Peyer's patch (tissue), 4 donors: ENCODE measurements around the gene SRRM4. TPM values are rescaled to one million over a fixed set of nuclear protein-coding genes. Genes with fewer than 3 reads are reported as not detected.

Source experiments
- DNase-seq, 3 donors: peaks; one replicate each; pipeline ENCODE4 v3.0.0-alpha.2; 2017 to 2019
- H3K27ac ChIP-seq, 4 donors: fragments of 200-600 bp; sonication (generic); one replicate each; pipeline ENCODE4 v1.5.1; 2016 to 2019
- H3K27me3 ChIP-seq, 2 donors: fragments of 200-600 bp; sonication (generic); one replicate each; pipeline ENCODE4 v1.5.1; 2019
- H3K36me3 ChIP-seq, 3 donors: fragments of 200-600 bp; sonication (generic); one replicate each; pipeline ENCODE4 v1.5.1; 2016 to 2019
- H3K4me1 ChIP-seq, 4 donors: fragments of 200-600 bp; sonication (generic); one replicate each; pipeline ENCODE4 v1.5.1; 2016 to 2019
- H3K4me3 ChIP-seq, 4 donors: fragments of 200-600 bp; sonication (generic); 1 replicate in 3 of 4; 2 replicates in 1 of 4; pipeline ENCODE4 v1.5.1; 2016 to 2019; ENCODE audit warnings: mild to moderate bottlenecking in 1 of 4
- H3K9me3 ChIP-seq, 4 donors: fragments of 200-600 bp; sonication (generic); one replicate each; pipeline ENCODE4 v1.5.1; 2016 to 2019; ENCODE audit warnings: mild to moderate bottlenecking in 1 of 4
- CTCF ChIP-seq, 6 experiments: fragments of 450-650 bp in 4 of 6; fragments of 200-600 bp in 2 of 6; sonication (generic) in 1 of 6; IDR thresholded peaks; one replicate each; pipeline ENCODE4 v1.5.1; 2017 to 2019; ENCODE audit warnings: antibody characterized with exemption in 6 of 6, mild to moderate bottlenecking in 3 of 6, moderate library complexity in 1 of 6
- POLR2A ChIP-seq, 2 donors: fragments of 450-650 bp; IDR thresholded peaks; one replicate each; pipeline ENCODE4 v1.5.1; 2017; ENCODE audit warnings: antibody characterized with exemption in 2 of 2, mild to moderate bottlenecking in 2 of 2, moderate library complexity in 2 of 2
- total RNA-seq, 4 donors: library from RNA; depleted of rRNA; stranded (reverse); fragments of >200 nt; gene quantifications; one replicate each; pipeline ENCODE4 v1.1.0, GENCODE V29; 2016

Gene SRRM4
- total RNA-seq, 4 donors from 2014 or later: not detected

GRCh38 chr12:119204131-119204530 is 222.8 kb downstream of the SRRM4 start:
- DNase-seq: no peak
- Histone ChIP-seq H3K27me3 (no peaks in the 10 kb centered on the region), H3K4me3 (no peak overlapping the region), H3K27ac (peak overlapping the region in 2 of 4 donors; percentile 7 to 8), H3K36me3 (no peaks in the 10 kb centered on the region), H3K4me1 (no peaks in the 10 kb centered on the region), H3K9me3 (no peaks in the 10 kb centered on the region)
- TF ChIP-seq CTCF (IDR thresholded peaks at IDR 0.05) (no peak), POLR2A (IDR thresholded peaks at IDR 0.05) (no peak)

- H3K36me3 ChIP-seq: no peaks in the 10 kb centered on the region
- no peaks in the 10 kb centered on the region for H3K27me3 ChIP-seq
- no peaks in the 10 kb centered on the region for H3K9me3 ChIP-seq
- TF ChIP-seq CTCF (IDR thresholded peaks at IDR 0.05) (no peak), POLR2A (IDR thresholded peaks at IDR 0.05) (no peak)
- no peak overlapping the region for H3K4me3 ChIP-seq
- DNase-seq: no peak
- no peaks in the 10 kb centered on the region for H3K4me1 ChIP-seq
- peak overlapping the region in 2 of 4 donors; percentile 7 to 8 for H3K27ac ChIP-seq
Observed at GRCh38 chr12:119204671-119205285, 223.4 kb downstream of the SRRM4 start.

- Histone ChIP-seq H3K27ac (peak overlapping the region in 1 of 4 donors; percentile 47), H3K27me3 (no peaks in the 10 kb centered on the region), H3K36me3 (no peaks in the 10 kb centered on the region), H3K4me3 (no peak overlapping the region), H3K9me3 (no peaks in the 10 kb centered on the region), H3K4me1 (no peaks in the 10 kb centered on the region)
- no peak for DNase-seq
- TF ChIP-seq CTCF (IDR thresholded peaks at IDR 0.05) (no peak), POLR2A (IDR thresholded peaks at IDR 0.05) (no peak)
Observed at GRCh38 chr12:119206348-119207062, 225.2 kb downstream of the SRRM4 start.

- Histone ChIP-seq H3K9me3 (no peaks in the 10 kb centered on the region), H3K27ac (peak overlapping the region in 1 of 4 donors; percentile 47)
- DNase-seq: no peak
Observed at GRCh38 chr12:119207063-119207560, 225.8 kb downstream of the SRRM4 start.

GRCh38 chr12:119208626-119209061 is 227.3 kb downstream of the SRRM4 start:
- peak overlapping the region in 1 of 4 donors; percentile 47 for H3K27ac ChIP-seq
- H3K4me1 ChIP-seq: no peaks in the 10 kb centered on the region

More at GRCh38 chr12:119207063-119207560, 225.8 kb downstream of the SRRM4 start:
- Histone ChIP-seq H3K4me1 (no peaks in the 10 kb centered on the region), H3K36me3 (no peaks in the 10 kb centered on the region), H3K27me3 (no peaks in the 10 kb centered on the region), H3K4me3 (no peak overlapping the region)
- no peak for TF ChIP-seq POLR2A (IDR thresholded peaks at IDR 0.05)
- no peak for TF ChIP-seq CTCF (IDR thresholded peaks at IDR 0.05)

More at GRCh38 chr12:119208626-119209061, 227.3 kb downstream of the SRRM4 start:
- Histone ChIP-seq H3K27me3 (no peaks in the 10 kb centered on the region), H3K4me3 (no peak overlapping the region), H3K36me3 (no peaks in the 10 kb centered on the region), H3K9me3 (no peaks in the 10 kb centered on the region)
- DNase-seq: peak in 2 of 3 donors; percentile 51 to 68
- TF ChIP-seq POLR2A (IDR thresholded peaks at IDR 0.05) (no peak), CTCF (IDR thresholded peaks at IDR 0.05) (no peak)
